ENCODE data around the gene LANCL2.

The LANCL2 gene

GRCh38 chr7:55481155-55481554, 116.0 kb downstream of the LANCL2 start:
- H3K36me3 ChIP-seq (ENCODE audit: control insufficient read depth, insufficient read depth, low read length): peaks cover 16% of the 10 kb centered on the region; the same call in 1 of the 2 replicates
- H3K4me3 ChIP-seq (ENCODE audit: low read depth, low read length): no peak overlapping the region
- no peaks in the 10 kb centered on the region for H3K4me1 ChIP-seq (ENCODE audit: control insufficient read depth, insufficient read depth, low read length)
- H3K27ac ChIP-seq (ENCODE audit: low read depth, low read length): no peak overlapping the region
- H3K9me3 ChIP-seq (ENCODE audit: control insufficient read depth, insufficient read depth, low read length): no peaks in the 10 kb centered on the region
- no peak overlapping the region for H3K9ac ChIP-seq (ENCODE audit: low read depth, low read length)
- no peaks in the 10 kb centered on the region for H3K27me3 ChIP-seq (ENCODE audit: control insufficient read depth, insufficient read depth, low read length)

GRCh38 chr7:55483046-55483445, 117.9 kb downstream of the LANCL2 start:
- Histone ChIP-seq H3K9ac (ENCODE audit: low read depth, low read length) (no peak overlapping the region), H3K4me3 (ENCODE audit: low read depth, low read length) (no peak overlapping the region), H3K9me3 (ENCODE audit: control insufficient read depth, insufficient read depth, low read length) (no peaks in the 10 kb centered on the region), H3K27me3 (ENCODE audit: control insufficient read depth, insufficient read depth, low read length) (no peaks in the 10 kb centered on the region), H3K36me3 (ENCODE audit: control insufficient read depth, insufficient read depth, low read length) (peaks cover 8% of the 10 kb centered on the region; the same call in 1 of the 2 replicates), H3K4me1 (ENCODE audit: control insufficient read depth, insufficient read depth, low read length) (no peaks in the 10 kb centered on the region), H3K27ac (ENCODE audit: low read depth, low read length) (no peak overlapping the region)
